Cardiac muscle cell (in vitro differentiated cells and primary cell): ENCODE results near the gene PROM2. TPM values are rescaled to one million over a fixed set of nuclear protein-coding genes. Genes with fewer than 3 reads are reported as not detected.
"Not testable (repeated sequence)": the region's sequence is repeated elsewhere in the genome, so short reads cannot be mapped to it uniquely, and the experiment has no call there.

Experiments
- DNase-seq, 2 donors: peaks; one replicate each; pipeline versions ENCODE4 v3.0.0 to v3.0.0-alpha.2; 2010 to 2017; ENCODE audit warnings: low read depth in 1 of 2, low spot score in 1 of 2
- H3K27ac ChIP-seq: fragments of 200-600 bp; sonication (generic); 2 replicates; pipeline ENCODE4 v1.5.1; 2016
- H3K27me3 ChIP-seq: fragments of 200-600 bp; sonication (generic); 2 replicates; pipeline ENCODE4 v1.6.0; 2016; ENCODE audit warnings: control low read depth
- H3K36me3 ChIP-seq: fragments of 200-600 bp; sonication (generic); 2 replicates; pipeline ENCODE4 v1.5.1; 2016; ENCODE audit warnings: control low read depth
- H3K4me1 ChIP-seq: fragments of 200-600 bp; sonication (generic); 2 replicates; pipeline ENCODE4 v1.8.1; 2017; ENCODE audit warnings: low read depth, mild to moderate bottlenecking, mixed run types
- H3K4me3 ChIP-seq: fragments of 200-600 bp; sonication (generic); 2 replicates; pipeline ENCODE4 v1.5.1; 2016; ENCODE audit warnings: mild to moderate bottlenecking
- H3K9me3 ChIP-seq: fragments of 200-600 bp; sonication (generic); 2 replicates; pipeline ENCODE4 v1.5.1; 2017; ENCODE audit warnings: low read depth, mild to moderate bottlenecking, control low read depth
- CTCF ChIP-seq: IDR thresholded peaks from 2 replicates; pipeline ENCODE4 v1.5.1; 2012; ENCODE audit warnings: low read depth, mild to moderate bottlenecking, low read length
- polyA plus RNA-seq: library from polyadenylated mRNA; unstranded; fragments of >200 nt; fragmentation: Nextera tagmentation; extraction: Ambion mirVana; gene quantifications from 2 replicates; pipeline ENCODE4 v1.2.1, GENCODE V29; 2016
- total RNA-seq: library from RNA; depleted of rRNA; stranded (reverse); fragments of >200 nt; gene quantifications from 2 replicates; pipeline ENCODE4 v1.2.3, GENCODE V29; 2016

PROM2 gene
- total and polyA plus RNA-seq, 2 experiments from 2014 or later, result 1.4 to 16.0 TPM

- Histone ChIP-seq H3K27me3 (no peaks in the 10 kb centered on the region), H3K36me3 (no peaks in the 10 kb centered on the region), H3K27ac (no peak overlapping the region), H3K4me1 (no peaks in the 10 kb centered on the region), H3K4me3 (no peak overlapping the region), H3K9me3 (no peaks in the 10 kb centered on the region)
- no peak for TF ChIP-seq CTCF
- no peak for DNase-seq
Observed at GRCh38 chr2:95234816-95235215, 39.4 kb upstream of the PROM2 start.

- no peaks in the 10 kb centered on the region for H3K9me3 ChIP-seq
- H3K27ac ChIP-seq, result no peak overlapping the region
- no peaks in the 10 kb centered on the region for H3K36me3 ChIP-seq
- no peak for DNase-seq
- no peak overlapping the region for H3K4me3 ChIP-seq
- no peaks in the 10 kb centered on the region for H3K27me3 ChIP-seq
- no peak for TF ChIP-seq CTCF
- H3K4me1 ChIP-seq, result no peaks in the 10 kb centered on the region
Observed at GRCh38 chr2:95238131-95238530, 36.1 kb upstream of the PROM2 start.

GRCh38 chr2:95240091-95240490 lies 34.2 kb upstream of the PROM2 start:
- no peak for DNase-seq
- H3K9me3 ChIP-seq, result no peaks in the 10 kb centered on the region
- TF ChIP-seq CTCF, result no peak
- no peak overlapping the region for H3K27ac ChIP-seq
- H3K4me3 ChIP-seq, result no peak overlapping the region
- H3K4me1 ChIP-seq, result no peaks in the 10 kb centered on the region
- no peaks in the 10 kb centered on the region for H3K36me3 ChIP-seq
- H3K27me3 ChIP-seq, result no peaks in the 10 kb centered on the region

- H3K36me3 ChIP-seq, result no peaks in the 10 kb centered on the region
- no peak overlapping the region for H3K27ac ChIP-seq
- TF ChIP-seq CTCF, result no peak
- DNase-seq, result no peak
- H3K4me3 ChIP-seq, result no peak overlapping the region
- no peaks in the 10 kb centered on the region for H3K9me3 ChIP-seq
- no peaks in the 10 kb centered on the region for H3K27me3 ChIP-seq
- H3K4me1 ChIP-seq, result no peaks in the 10 kb centered on the region
Observed at GRCh38 chr2:95240556-95240955, 33.7 kb upstream of the PROM2 start.

GRCh38 chr2:95242084-95242483 lies 32.2 kb upstream of the PROM2 start:
- H3K4me1 ChIP-seq, H3K36me3 ChIP-seq, H3K9me3 ChIP-seq, H3K4me3 ChIP-seq, DNase-seq, H3K27me3 ChIP-seq, H3K27ac ChIP-seq: not testable (repeated sequence)

- H3K4me1 ChIP-seq, result no peaks in the 10 kb centered on the region
Observed at GRCh38 chr2:95258271-95258670, 16.0 kb upstream of the PROM2 start.

More at GRCh38 chr2:95258271-95258670, 16.0 kb upstream of the PROM2 start:
- no peaks in the 10 kb centered on the region for H3K27me3 ChIP-seq
- H3K36me3 ChIP-seq, result no peaks in the 10 kb centered on the region
- H3K27ac ChIP-seq, result no peak overlapping the region
- H3K4me3 ChIP-seq, result no peak overlapping the region
- no peaks in the 10 kb centered on the region for H3K9me3 ChIP-seq
- TF ChIP-seq CTCF, result no peak
- no peak for DNase-seq
